IMR-90 (cell line): ENCODE data around the gene TRIM44.

ENCODE experiments used
- BHLHE40 ChIP-seq: fragments of 150-350 bp; IDR thresholded peaks from 2 replicates; pipeline ENCODE4 v1.6.1; 2016; ENCODE audit warnings: mild to moderate bottlenecking, low read depth, low read length
- CTCF ChIP-seq: conservative IDR thresholded peaks from 2 replicates; pipeline ENCODE4 v1.5.1; 2012; ENCODE audit warnings: mild to moderate bottlenecking, low read depth, low read length, improper control_type of control experiment
- MAZ ChIP-seq: IDR thresholded peaks from 2 replicates; pipeline ENCODE4 v1.6.1; 2012; ENCODE audit warnings: low read depth, mild to moderate bottlenecking, low read length, improper control_type of control experiment, moderate library complexity, borderline replicate concordance
- POLR2A ChIP-seq: IDR thresholded peaks from 2 replicates; pipeline ENCODE4 v1.6.1; 2012; ENCODE audit warnings: mild to moderate bottlenecking, low read depth, low read length
- RCOR1 ChIP-seq: IDR thresholded peaks from 2 replicates; pipeline ENCODE4 v1.6.1; 2012; ENCODE audit warnings: mild to moderate bottlenecking, low read length, improper control_type of control experiment; ENCODE audit not compliant: insufficient replicate concordance
- SMC3 ChIP-seq: fragments of 150-350 bp; IDR thresholded peaks from 2 replicates; pipeline ENCODE4 v1.6.1; 2016; ENCODE audit warnings: low read depth, mild to moderate bottlenecking, antibody characterized with exemption, low read length, moderate library complexity
- TF ChIP-seq, protein P1 (sequence below): fragments of 150-350 bp; IDR thresholded peaks from 2 replicates; pipeline ENCODE4 v1.6.1; 2017; ENCODE audit warnings: mild to moderate bottlenecking, antibody characterized with exemption, low read length, low read depth

DNA sequence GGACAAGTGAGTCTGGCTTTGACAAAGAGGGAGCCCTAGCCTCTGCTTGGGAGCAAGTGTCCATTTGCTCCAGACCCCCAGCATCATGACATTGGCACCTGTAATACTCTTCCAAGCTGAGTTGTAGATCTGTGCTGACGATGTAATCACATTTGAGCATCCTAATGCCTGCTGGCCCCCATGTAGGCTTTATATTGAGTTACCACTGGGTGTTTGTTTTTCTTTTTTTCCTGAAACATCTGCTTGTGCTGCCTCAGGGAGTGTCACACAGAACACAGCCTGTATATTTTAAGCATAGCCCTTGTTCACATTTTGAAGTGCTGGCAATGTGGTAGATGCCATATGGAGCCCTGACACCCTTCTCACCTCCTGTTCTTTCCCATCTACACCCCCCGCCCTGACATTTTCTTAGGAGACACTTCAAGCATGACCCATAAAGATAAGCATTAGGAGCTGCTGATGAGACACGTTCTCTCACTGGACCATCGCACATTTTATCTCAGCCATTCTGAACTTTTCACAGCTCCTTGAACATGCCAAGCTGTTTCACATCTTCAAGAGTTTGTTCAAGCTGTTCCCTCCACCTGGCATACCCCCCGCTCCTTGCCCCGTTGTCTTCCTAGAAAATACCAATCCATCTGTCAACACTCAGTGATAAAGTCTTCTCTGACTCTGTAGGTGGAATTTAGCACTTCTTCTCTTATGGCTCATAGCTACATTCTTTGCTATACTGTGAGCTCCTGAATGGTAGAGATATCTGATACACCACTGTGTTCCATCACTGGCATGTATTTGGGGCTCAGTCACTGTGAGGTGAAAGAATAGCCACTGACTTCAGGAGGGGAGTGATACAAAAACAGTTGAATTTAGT lies 128.7 kb downstream of the TRIM44 start:
- TF ChIP-seq POLR2A (no peak), CTCF (no peak), SMC3 (no peak), BHLHE40 (no peak), MAZ (no peak), RCOR1 (no peak)
- TF ChIP-seq, protein P1, sequence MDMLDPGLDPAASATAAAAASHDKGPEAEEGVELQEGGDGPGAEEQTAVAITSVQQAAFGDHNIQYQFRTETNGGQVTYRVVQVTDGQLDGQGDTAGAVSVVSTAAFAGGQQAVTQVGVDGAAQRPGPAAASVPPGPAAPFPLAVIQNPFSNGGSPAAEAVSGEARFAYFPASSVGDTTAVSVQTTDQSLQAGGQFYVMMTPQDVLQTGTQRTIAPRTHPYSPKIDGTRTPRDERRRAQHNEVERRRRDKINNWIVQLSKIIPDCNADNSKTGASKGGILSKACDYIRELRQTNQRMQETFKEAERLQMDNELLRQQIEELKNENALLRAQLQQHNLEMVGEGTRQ = no peak
